Measurements from ENCODE around the gene WDR48.
"Not testable (repeated sequence)": the region's sequence is repeated elsewhere in the genome, so short reads cannot be mapped to it uniquely, and the experiment has no call there.

WDR48 gene

DNA sequence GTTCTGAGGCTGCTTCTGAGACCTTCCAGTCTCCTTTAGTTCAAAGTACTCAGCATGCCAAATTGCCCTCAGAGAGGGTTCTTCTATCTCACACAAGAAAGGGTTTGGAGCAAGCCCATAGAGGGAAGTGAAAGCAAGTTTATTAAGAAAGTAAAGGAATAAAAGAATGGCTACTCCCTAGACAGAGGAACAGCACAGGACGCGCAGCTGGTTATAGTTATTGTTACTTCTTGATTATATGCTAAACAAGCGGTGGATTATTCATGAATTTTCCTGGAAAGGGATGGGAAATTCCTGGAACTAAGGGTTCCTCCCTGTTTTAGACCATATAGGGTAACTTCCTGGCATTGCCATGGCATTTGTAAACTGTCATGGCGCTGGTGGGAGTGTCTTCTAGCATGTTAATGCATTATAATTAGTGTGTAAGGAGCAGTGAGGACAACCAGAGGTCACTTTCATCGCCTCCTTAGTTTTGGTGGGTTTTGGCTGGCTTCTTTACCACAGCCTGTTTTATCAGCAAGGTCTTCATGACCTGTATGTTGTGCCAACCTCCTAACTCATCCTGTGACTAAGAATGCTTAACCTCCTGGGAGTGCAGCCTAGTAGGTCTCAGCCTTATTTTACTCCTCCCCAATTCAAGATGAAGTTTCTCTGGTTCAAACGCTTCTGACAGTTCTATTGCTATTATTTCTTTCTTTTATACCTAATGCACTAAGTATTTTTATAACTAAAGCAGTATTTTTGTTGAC, 26.4 kb upstream of the WDR48 start:
- no peak for FAIRE-seq
- TF ChIP-seq POLR2AphosphoS5 (IDR thresholded peaks at IDR 0.05; ENCODE audit: low read depth, low read length) (no peak), TAF1 (IDR thresholded peaks at IDR 0.05; ENCODE audit: borderline replicate concordance, low read depth, low read length) (no peak), POLR2A (IDR thresholded peaks at IDR 0.05; ENCODE audit: low read depth, low read length) (no peak)
- DNase-seq (ENCODE audit: insufficient read length), result no peak

DNA sequence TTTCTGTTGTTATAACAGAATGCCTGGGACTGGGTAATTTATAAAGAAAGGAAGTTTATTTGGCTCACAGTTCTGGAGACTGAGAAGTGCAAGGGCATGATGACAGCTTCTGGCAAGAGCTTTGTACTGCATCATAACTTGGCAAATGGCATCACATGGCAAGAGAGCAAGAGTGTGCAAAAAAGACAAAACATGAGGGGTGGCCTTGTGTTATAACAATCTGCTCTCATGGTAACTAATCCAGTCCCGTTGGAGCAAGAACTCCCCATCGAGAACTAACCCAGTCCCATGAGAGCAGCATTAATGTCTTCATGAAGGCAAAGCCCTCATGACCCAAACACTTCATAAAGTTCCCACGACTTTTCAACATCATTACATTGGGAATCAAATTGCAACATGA, 23.3 kb upstream of the WDR48 start:
- TF ChIP-seq TAF1 (IDR thresholded peaks at IDR 0.05; ENCODE audit: borderline replicate concordance, low read depth, low read length) (no peak), POLR2A (IDR thresholded peaks at IDR 0.05; ENCODE audit: low read depth, low read length) (no peak), POLR2AphosphoS5 (IDR thresholded peaks at IDR 0.05; ENCODE audit: low read depth, low read length) (no peak)
- FAIRE-seq, result no peak
- no peak for DNase-seq (ENCODE audit: insufficient read length)

DNA sequence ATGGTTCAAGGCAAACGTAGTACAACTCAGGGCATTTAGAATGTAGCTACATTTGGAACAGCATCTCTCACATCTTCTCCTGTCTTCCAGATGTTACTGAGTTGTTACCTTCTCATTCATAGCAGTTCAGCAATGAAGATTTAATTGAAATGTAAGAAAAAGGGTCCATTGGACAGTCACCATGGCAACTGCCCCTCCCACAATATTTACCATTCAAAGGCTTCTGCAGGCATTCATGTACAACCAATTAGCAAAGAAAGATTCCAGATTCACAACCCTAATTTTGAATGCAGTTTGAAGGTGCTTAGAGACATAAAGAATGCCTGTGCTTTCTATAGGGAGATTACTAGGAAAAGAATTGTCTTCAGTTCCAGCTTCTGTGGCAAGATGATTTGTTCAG, 22.3 kb upstream of the WDR48 start:
- FAIRE-seq, result no peak
- TF ChIP-seq POLR2AphosphoS5 (IDR thresholded peaks at IDR 0.05; ENCODE audit: low read depth, low read length), result no peak
- TF ChIP-seq POLR2A (IDR thresholded peaks at IDR 0.05; ENCODE audit: low read depth, low read length), result no peak
- no peak for TF ChIP-seq TAF1 (IDR thresholded peaks at IDR 0.05; ENCODE audit: borderline replicate concordance, low read depth, low read length)
- no peak for DNase-seq (ENCODE audit: insufficient read length)

DNA sequence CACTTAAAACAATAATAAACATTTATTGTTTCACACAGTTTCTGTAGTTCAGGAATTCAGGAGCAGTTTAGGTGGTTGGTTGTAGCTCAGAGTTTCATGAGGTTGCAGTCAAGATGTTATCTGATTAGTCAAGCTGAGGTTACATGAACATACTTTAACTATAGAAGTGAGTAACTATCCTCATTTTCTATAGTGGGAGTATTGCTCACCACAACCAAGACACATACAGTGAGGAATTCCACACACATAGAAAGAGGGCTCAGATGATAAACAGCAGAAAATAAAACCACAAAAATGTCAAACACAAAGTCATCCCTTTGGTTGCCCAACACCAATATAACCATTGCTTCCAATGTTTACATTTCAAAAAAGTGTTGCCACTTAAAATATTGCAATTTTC, 13.7 kb upstream of the WDR48 start:
- DNase-seq (ENCODE audit: insufficient read length), result no peak
- TF ChIP-seq POLR2A (IDR thresholded peaks at IDR 0.05; ENCODE audit: low read depth, low read length), result no peak
- no peak for TF ChIP-seq POLR2AphosphoS5 (IDR thresholded peaks at IDR 0.05; ENCODE audit: low read depth, low read length)
- no peak for TF ChIP-seq TAF1 (IDR thresholded peaks at IDR 0.05; ENCODE audit: borderline replicate concordance, low read depth, low read length)
- no peak for FAIRE-seq

DNA sequence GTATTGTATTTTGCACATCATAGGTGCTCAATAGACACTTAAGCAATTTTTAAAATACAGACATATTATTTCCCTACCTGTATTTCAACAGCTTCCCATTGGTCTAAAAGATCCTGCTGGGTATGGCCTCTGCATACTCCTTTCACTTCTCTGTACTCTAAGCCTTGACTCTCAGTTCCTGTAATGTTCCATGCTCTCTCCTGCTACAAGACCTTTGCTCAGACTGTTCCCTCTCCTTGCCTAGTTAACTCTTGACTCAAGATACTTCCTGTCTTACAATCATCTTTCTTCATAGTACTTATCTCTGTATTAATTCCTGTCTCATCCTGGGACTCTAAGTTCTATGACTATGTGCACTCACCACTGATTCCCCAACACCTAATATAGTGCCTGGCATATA, 1.8 kb upstream of the WDR48 start:
- FAIRE-seq, result no peak
- DNase-seq (ENCODE audit: insufficient read length), result no peak

DNA sequence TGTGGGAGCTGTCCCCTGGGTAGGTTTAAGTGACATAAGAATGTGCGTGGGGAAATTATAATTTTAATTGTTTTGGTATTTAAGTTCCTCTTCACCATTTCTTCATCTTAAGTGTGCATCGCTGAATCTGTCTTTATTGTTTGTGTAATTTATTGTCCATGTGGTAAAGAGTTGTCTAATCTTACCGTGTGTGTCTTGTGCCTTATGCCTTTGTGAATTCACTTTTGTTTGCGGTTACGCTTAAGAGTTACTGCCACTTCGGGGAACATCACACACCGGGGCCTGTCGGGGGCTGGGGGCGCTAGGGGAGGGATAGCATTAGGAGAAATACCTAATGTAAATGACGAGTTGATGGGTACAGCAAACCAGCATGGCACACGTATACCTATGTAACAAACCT, 767 bp downstream of the WDR48 start:
- DNase-seq (ENCODE audit: insufficient read length), result no peak
- no peak for FAIRE-seq
- TF ChIP-seq TAF1 (IDR thresholded peaks at IDR 0.05; ENCODE audit: borderline replicate concordance, low read depth, low read length) (no peak), POLR2A (IDR thresholded peaks at IDR 0.05; ENCODE audit: low read depth, low read length) (no peak), POLR2AphosphoS5 (IDR thresholded peaks at IDR 0.05; ENCODE audit: low read depth, low read length) (no peak)

More for the DNA sequence above, 1.8 kb upstream of the WDR48 start:
- no peak for TF ChIP-seq POLR2A (IDR thresholded peaks at IDR 0.05; ENCODE audit: low read depth, low read length)
- TF ChIP-seq TAF1 (IDR thresholded peaks at IDR 0.05; ENCODE audit: borderline replicate concordance, low read depth, low read length), result no peak
- TF ChIP-seq POLR2AphosphoS5 (IDR thresholded peaks at IDR 0.05; ENCODE audit: low read depth, low read length), result no peak

DNA sequence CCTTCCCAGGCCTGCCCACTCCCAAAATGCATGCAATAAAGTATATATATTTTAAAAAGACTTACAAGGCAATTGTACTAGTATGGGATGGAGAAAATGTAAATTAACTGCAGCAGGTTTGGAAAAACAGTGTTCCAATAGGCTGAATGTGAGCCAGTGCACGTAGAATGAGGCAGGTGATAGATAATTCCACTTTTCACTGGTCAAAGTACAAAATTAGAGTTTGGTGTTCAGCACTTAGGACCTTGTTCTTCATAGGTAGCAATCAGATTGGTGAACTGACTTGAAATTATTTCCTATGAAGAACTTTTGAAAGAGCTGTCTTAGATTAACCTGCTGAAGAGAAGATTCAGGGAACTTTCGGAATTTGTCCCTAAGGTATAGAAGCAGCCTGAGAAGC, 1.9 kb downstream of the WDR48 start:
- DNase-seq (ENCODE audit: insufficient read length) (no peak), FAIRE-seq (no peak)
- TF ChIP-seq TAF1 (IDR thresholded peaks at IDR 0.05; ENCODE audit: borderline replicate concordance, low read depth, low read length) (no peak), POLR2AphosphoS5 (IDR thresholded peaks at IDR 0.05; ENCODE audit: low read depth, low read length) (no peak), POLR2A (IDR thresholded peaks at IDR 0.05; ENCODE audit: low read depth, low read length) (no peak)

DNA sequence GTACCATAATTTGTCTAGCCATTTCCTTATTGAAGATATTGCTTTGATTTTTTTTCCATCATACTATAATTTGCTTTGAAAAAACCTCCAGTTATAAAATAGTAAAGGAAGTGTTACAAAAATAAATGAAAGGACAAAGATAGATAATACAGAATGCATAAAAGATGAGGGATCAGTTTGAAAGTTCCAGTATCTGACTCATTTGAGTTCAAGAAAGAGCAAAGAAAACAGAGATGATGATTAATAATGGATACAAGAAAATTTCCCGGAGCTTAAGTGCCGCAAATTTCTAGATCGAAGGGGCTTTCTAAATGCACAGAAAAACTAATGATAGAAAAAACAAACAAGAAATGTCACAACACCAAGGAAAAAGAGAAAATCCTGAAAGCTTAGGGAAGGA, 4.3 kb downstream of the WDR48 start:
- DNase-seq (ENCODE audit: insufficient read length) (no peak), FAIRE-seq (no peak)
- TF ChIP-seq TAF1 (IDR thresholded peaks at IDR 0.05; ENCODE audit: borderline replicate concordance, low read depth, low read length) (no peak), POLR2A (IDR thresholded peaks at IDR 0.05; ENCODE audit: low read depth, low read length) (no peak), POLR2AphosphoS5 (IDR thresholded peaks at IDR 0.05; ENCODE audit: low read depth, low read length) (no peak)

DNA sequence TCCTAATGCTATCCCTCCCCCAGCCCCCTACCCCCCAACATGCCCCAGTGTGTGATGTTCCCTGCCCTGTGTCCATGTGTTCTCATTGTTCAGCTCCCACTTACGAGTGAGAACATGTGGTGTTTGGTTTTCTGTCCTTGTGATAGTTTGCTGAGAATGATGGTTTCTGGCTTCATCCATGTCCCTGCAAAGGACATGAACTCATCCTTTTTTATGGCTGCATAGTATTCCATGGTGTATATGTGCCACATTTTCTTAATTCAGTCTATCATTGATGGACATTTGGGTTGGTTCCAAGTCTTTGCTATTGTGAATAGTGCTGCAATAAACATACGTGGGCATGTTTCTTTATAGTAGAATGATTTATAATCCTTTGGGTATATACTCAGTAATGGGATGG, 9.4 kb downstream of the WDR48 start:
- not testable (repeated sequence) for FAIRE-seq; DNase-seq (ENCODE audit: insufficient read length)

DNA sequence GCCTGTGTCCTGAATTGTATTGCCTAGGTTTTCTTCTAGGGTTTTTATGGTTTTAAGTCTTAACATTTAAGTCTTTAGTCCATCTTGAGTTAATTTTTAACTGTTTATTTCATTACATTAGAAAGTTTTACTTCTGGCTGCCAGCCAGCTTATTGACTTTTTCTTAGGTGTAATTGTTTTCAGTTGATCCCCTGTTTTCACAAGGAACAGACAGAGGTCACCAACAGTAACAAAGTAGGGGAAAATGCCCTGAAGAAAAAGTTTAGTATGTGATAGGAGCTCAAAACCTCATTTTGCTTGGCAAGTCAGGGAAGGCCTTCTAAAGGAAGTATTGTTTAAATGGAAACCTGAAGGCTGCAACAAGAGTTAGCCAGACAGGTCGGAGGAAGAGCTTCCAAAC, 10.4 kb downstream of the WDR48 start:
- FAIRE-seq, result no peak
- no peak for DNase-seq (ENCODE audit: insufficient read length)
- TF ChIP-seq POLR2A (IDR thresholded peaks at IDR 0.05; ENCODE audit: low read depth, low read length) (no peak), TAF1 (IDR thresholded peaks at IDR 0.05; ENCODE audit: borderline replicate concordance, low read depth, low read length) (no peak), POLR2AphosphoS5 (IDR thresholded peaks at IDR 0.05; ENCODE audit: low read depth, low read length) (no peak)

DNA sequence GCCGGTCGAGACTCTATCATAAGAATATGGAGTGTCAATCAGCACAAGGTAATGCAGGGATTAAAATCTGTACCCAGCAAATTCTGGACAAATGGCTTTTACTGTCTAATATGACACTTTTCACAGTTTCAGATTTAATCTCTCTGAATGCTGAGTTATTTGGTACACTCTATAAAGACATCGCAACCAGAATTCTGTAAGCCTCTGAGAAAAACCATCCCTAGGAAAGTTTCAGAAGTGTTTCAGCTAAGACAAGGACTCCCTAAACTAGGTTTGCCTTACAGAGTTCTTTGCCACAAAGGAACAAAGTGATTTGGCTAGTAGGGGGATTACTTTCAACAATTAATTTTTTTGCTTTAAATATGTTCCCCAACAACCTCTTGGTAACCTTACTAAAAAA, 11.3 kb downstream of the WDR48 start:
- no peak for DNase-seq (ENCODE audit: insufficient read length)
- FAIRE-seq, result no peak
- TF ChIP-seq POLR2AphosphoS5 (IDR thresholded peaks at IDR 0.05; ENCODE audit: low read depth, low read length) (no peak), POLR2A (IDR thresholded peaks at IDR 0.05; ENCODE audit: low read depth, low read length) (no peak), TAF1 (IDR thresholded peaks at IDR 0.05; ENCODE audit: borderline replicate concordance, low read depth, low read length) (no peak)

DNA sequence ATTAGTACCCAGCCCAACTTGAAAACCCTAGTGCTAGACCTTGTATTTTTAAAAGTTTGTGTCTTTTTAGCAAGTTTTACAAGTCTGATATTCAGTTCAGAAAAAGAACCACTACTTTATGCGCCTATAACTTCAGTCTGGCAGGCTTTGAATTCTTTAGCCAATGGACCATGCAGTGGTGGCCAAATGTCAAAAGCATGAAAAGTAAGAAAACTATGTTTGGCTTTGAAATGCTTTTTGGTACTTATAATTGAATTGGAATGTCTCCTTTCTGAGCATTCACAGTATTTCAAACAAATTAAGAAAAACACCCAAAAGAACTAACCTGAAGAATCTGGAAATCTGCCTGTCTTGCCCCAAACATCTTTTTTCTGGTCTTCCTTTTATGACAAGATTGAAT, 12.8 kb downstream of the WDR48 start:
- no peak for DNase-seq (ENCODE audit: insufficient read length)
- TF ChIP-seq POLR2A (IDR thresholded peaks at IDR 0.05; ENCODE audit: low read depth, low read length) (no peak), POLR2AphosphoS5 (IDR thresholded peaks at IDR 0.05; ENCODE audit: low read depth, low read length) (no peak), TAF1 (IDR thresholded peaks at IDR 0.05; ENCODE audit: borderline replicate concordance, low read depth, low read length) (no peak)
- FAIRE-seq, result no peak
